SJCRH30 (cell line): ENCODE results near the gene MBD4. TPM values are rescaled to one million over a fixed set of nuclear protein-coding genes. Genes with fewer than 3 reads are reported as not detected.
A peak's percentile ranks its signal among the peaks of the same experiment; 100 is the strongest.
"Not testable (repeated sequence)": the region's sequence is repeated elsewhere in the genome, so short reads cannot be mapped to it uniquely, and the experiment has no call there.

ENCODE experiments used
- DNase-seq, 2 experiments: peaks; one replicate each; pipeline ENCODE4 v3.0.0-alpha.2; 2015 to 2020
- H3K27ac ChIP-seq: fragments of 250-450 bp; sonication (Bioruptor Pico); 2 replicates; pipeline ENCODE4 v1.5.1; 2020; ENCODE audit warnings: mild to moderate bottlenecking, moderate library complexity
- H3K27me3 ChIP-seq: fragments of 250-450 bp; sonication (Bioruptor Pico); 2 replicates; pipeline ENCODE4 v1.5.1; 2020; ENCODE audit warnings: mild to moderate bottlenecking, moderate library complexity
- H3K36me3 ChIP-seq: fragments of 250-450 bp; sonication (Bioruptor Pico); 2 replicates; pipeline ENCODE4 v1.5.1; 2020; ENCODE audit warnings: mild to moderate bottlenecking, moderate library complexity
- H3K4me1 ChIP-seq: fragments of 250-450 bp; sonication (Bioruptor Pico); 2 replicates; pipeline ENCODE4 v1.5.1; 2020; ENCODE audit warnings: mild to moderate bottlenecking, moderate library complexity
- H3K4me3 ChIP-seq: fragments of 250-450 bp; sonication (Bioruptor Pico); 2 replicates; pipeline ENCODE4 v1.5.1; 2020; ENCODE audit warnings: mild to moderate bottlenecking, moderate library complexity
- H3K9me3 ChIP-seq: fragments of 250-450 bp; sonication (Bioruptor Pico); replicated peaks from 2 replicates; pipeline ENCODE4 v1.5.1; 2020; ENCODE audit warnings: mild to moderate bottlenecking, moderate library complexity
- total RNA-seq: library from RNA; depleted of rRNA; stranded (reverse); fragments of >200 nt; shearing (Covaris generic); gene quantifications from 2 replicates; pipeline ENCODE4 v1.2.3, GENCODE V29; 2014

The MBD4 gene
- total RNA-seq, 1 experiment from 2014 or later = 36.7 TPM

- peaks cover 13% of the 10 kb centered on the region for H3K4me1 ChIP-seq
- H3K27me3 ChIP-seq, H3K27ac ChIP-seq, H3K4me3 ChIP-seq, H3K9me3 ChIP-seq, DNase-seq: not testable (repeated sequence)
- peaks cover 28% of the 10 kb centered on the region for H3K36me3 ChIP-seq
Observed at GRCh38 chr3:129393760-129394564, 45.8 kb downstream of the MBD4 start.

- no peak overlapping the region for H3K4me3 ChIP-seq
- peaks cover 28% of the 10 kb centered on the region for H3K36me3 ChIP-seq
- H3K4me1 ChIP-seq = peaks cover 17% of the 10 kb centered on the region
- no peaks in the 10 kb centered on the region for H3K27me3 ChIP-seq
- H3K27ac ChIP-seq = no peak overlapping the region
- no peak for DNase-seq
- no peaks in the 10 kb centered on the region for H3K9me3 ChIP-seq
Observed at GRCh38 chr3:129393271-129393670, 46.5 kb downstream of the MBD4 start.

GRCh38 chr3:129392106-129392887 lies 47.5 kb downstream of the MBD4 start:
- Histone ChIP-seq H3K36me3 (peaks cover 31% of the 10 kb centered on the region), H3K4me1 (peaks cover 18% of the 10 kb centered on the region)
- H3K27me3 ChIP-seq, H3K9me3 ChIP-seq, H3K27ac ChIP-seq, H3K4me3 ChIP-seq, DNase-seq: not testable (repeated sequence)

- not testable (repeated sequence) for H3K27ac ChIP-seq, H3K9me3 ChIP-seq, H3K27me3 ChIP-seq, H3K4me3 ChIP-seq, DNase-seq
- Histone ChIP-seq H3K36me3 (peaks cover 33% of the 10 kb centered on the region), H3K4me1 (peaks cover 18% of the 10 kb centered on the region)
Observed at GRCh38 chr3:129391583-129391982, 48.2 kb downstream of the MBD4 start.

GRCh38 chr3:129389572-129389937 lies 50.2 kb downstream of the MBD4 start:
- Histone ChIP-seq H3K36me3 (peaks cover 30% of the 10 kb centered on the region), H3K27ac (peak overlapping the region; percentile 62)

GRCh38 chr3:129388791-129389571 lies 50.8 kb downstream of the MBD4 start:
- H3K4me3 ChIP-seq, H3K9me3 ChIP-seq, H3K27me3 ChIP-seq: not testable (repeated sequence)
- DNase-seq = peak; percentile 19 to 30
- Histone ChIP-seq H3K4me1 (peaks cover 18% of the 10 kb centered on the region), H3K36me3 (peaks cover 30% of the 10 kb centered on the region), H3K27ac (peak overlapping the region; percentile 62)

More at GRCh38 chr3:129389572-129389937, 50.2 kb downstream of the MBD4 start:
- Histone ChIP-seq H3K27me3 (no peaks in the 10 kb centered on the region), H3K9me3 (no peaks in the 10 kb centered on the region), H3K4me1 (peaks cover 18% of the 10 kb centered on the region), H3K4me3 (no peak overlapping the region)
- no peak for DNase-seq

GRCh38 chr3:129387487-129387886 lies 52.3 kb downstream of the MBD4 start:
- no peak for DNase-seq
- H3K27me3 ChIP-seq = no peaks in the 10 kb centered on the region
- peaks cover 18% of the 10 kb centered on the region for H3K4me1 ChIP-seq
- no peak overlapping the region for H3K4me3 ChIP-seq
- no peak overlapping the region for H3K27ac ChIP-seq
- H3K36me3 ChIP-seq = peaks cover 24% of the 10 kb centered on the region
- no peaks in the 10 kb centered on the region for H3K9me3 ChIP-seq

GRCh38 chr3:129386984-129387383 lies 52.8 kb downstream of the MBD4 start:
- H3K36me3 ChIP-seq = peaks cover 21% of the 10 kb centered on the region
- no peak overlapping the region for H3K4me3 ChIP-seq
- H3K9me3 ChIP-seq = no peaks in the 10 kb centered on the region
- H3K4me1 ChIP-seq = peaks cover 18% of the 10 kb centered on the region
- H3K27ac ChIP-seq = no peak overlapping the region
- DNase-seq = no peak
- no peaks in the 10 kb centered on the region for H3K27me3 ChIP-seq

GRCh38 chr3:129385507-129385906 lies 54.2 kb downstream of the MBD4 start:
- H3K9me3 ChIP-seq, H3K27me3 ChIP-seq, DNase-seq, H3K4me3 ChIP-seq, H3K27ac ChIP-seq: not testable (repeated sequence)
- Histone ChIP-seq H3K4me1 (peaks cover 18% of the 10 kb centered on the region), H3K36me3 (peaks cover 11% of the 10 kb centered on the region)

- Histone ChIP-seq H3K4me1 (peaks cover 15% of the 10 kb centered on the region), H3K27ac (no peak overlapping the region), H3K4me3 (no peak overlapping the region), H3K27me3 (no peaks in the 10 kb centered on the region), H3K9me3 (no peaks in the 10 kb centered on the region), H3K36me3 (peaks cover 8% of the 10 kb centered on the region)
- DNase-seq = no peak
Observed at GRCh38 chr3:129384594-129385323, 55.0 kb downstream of the MBD4 start.

- DNase-seq, H3K4me3 ChIP-seq, H3K27ac ChIP-seq, H3K36me3 ChIP-seq, H3K4me1 ChIP-seq, H3K27me3 ChIP-seq, H3K9me3 ChIP-seq: not testable (repeated sequence)
Observed at GRCh38 chr3:129384103-129384502, 55.6 kb downstream of the MBD4 start.

- Histone ChIP-seq H3K27me3 (no peaks in the 10 kb centered on the region), H3K9me3 (0 out of 2 replicates have a peak, but pooled peaks cover 2% of the 10 kb centered on the region), H3K4me3 (no peak overlapping the region), H3K27ac (no peak overlapping the region), H3K4me1 (peaks cover 4% of the 10 kb centered on the region), H3K36me3 (peaks cover 5% of the 10 kb centered on the region)
- peak; percentile 85 to 91 for DNase-seq
Observed at GRCh38 chr3:129383292-129383860, 56.4 kb downstream of the MBD4 start.

- Histone ChIP-seq H3K27me3 (no peaks in the 10 kb centered on the region), H3K36me3 (peaks cover 3% of the 10 kb centered on the region), H3K4me1 (no peaks in the 10 kb centered on the region), H3K9me3 (0 out of 2 replicates have a peak, but pooled peaks cover 2% of the 10 kb centered on the region), H3K4me3 (no peak overlapping the region), H3K27ac (no peak overlapping the region)
- no peak for DNase-seq
Observed at GRCh38 chr3:129382366-129382765, 57.4 kb downstream of the MBD4 start.
